ENCODE measurements around the gene PLCH1.

The PLCH1 gene

DNA sequence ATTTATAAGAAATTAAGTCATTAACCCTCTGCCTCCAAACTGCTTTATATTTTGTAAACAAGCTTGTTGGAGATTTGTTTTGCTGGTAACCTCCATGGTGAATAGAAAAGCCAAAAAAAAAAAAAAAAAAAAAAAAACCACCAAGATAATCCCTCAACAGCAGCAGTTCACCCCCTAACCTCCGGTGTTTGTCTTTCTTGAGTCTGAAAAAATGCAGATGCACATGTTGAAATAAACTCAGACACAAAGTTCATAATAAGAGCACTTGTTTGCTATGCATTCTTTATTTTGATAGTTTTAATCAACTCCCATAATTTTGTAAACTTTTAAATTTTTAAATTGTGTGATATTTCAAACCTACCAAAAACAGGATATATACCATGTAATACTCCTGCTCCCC, 1.8 kb upstream of the PLCH1 start:
- DNase-seq (ENCODE audit: low read depth): no peak

DNA sequence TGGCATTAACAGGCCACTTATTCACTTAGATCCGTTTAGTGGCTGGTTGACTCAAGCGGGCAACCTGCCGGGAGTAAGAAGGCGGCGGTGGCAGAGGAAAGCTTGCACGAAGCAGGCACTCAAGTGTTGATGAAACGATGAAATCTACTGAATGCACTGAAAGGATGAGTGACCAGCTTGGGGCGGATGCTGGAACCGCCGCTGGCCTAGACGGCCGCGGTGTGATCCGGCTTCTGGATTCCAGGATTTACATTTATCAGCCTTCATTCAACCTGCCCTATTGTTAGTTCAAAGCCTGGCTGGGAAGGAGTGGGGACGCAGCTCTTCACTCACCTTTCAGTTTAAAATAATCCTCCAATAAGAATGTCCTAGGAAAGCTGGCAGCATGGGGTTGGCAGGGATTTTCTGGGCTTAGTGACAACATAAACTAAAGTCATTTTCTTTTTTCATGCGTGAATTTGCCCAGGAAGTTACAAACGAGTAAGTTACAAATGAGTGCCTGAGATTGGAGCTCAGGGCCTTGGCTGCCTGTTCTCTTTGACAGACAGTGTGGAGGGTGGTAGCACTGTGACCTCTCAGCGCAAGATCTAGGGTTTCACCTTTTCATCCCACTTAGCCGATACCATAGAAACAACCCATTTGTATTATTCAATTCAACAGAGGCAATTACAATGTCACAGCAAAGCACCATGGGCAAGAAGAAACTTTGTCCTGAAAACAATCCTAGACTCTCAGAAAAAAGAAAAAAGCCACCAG, 1.1 kb upstream of the PLCH1 start:
- DNase-seq (ENCODE audit: low read depth): no peak

DNA sequence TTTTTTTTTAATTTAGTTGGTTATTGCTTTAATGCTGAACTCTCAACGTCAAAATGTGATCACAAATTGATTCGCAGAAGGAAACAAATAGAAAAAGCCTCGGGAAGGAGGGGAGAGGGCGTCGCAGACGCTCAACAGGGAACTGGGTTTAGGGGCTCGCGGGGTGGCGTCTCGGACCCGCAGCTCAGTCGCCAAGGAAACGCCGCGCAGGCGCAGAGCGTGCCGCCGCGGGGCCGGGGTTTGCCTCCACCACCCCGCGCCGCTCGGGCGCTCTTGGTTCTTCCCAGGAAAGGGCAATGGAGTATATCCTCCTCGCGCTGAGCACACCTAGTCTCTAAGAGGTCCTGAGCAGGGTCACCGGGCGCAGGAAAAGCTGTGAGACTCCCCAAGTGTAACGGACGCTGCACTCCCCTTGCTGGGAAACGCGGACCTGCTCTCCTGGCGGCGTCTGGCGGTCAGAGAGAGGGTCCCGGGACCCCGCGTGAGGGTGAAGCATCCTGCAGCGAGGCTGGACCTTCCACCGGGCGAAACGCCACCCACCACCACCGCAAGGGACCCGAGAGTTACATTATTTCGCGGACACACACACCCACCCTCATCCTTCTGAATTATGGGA, 753 bp downstream of the PLCH1 start:
- peak; percentile 13 for DNase-seq (ENCODE audit: low read depth)

- no peak for DNase-seq (ENCODE audit: low read depth)
Measured at GRCh38 chr3:155743606-155744005, 1.3 kb downstream of the PLCH1 start.

GRCh38 chr3:155742349-155742965, 2.4 kb downstream of the PLCH1 start:
- no peak for DNase-seq (ENCODE audit: low read depth)

- no peak for DNase-seq (ENCODE audit: low read depth)
Measured at GRCh38 chr3:155741603-155742002, 3.3 kb downstream of the PLCH1 start.

DNA sequence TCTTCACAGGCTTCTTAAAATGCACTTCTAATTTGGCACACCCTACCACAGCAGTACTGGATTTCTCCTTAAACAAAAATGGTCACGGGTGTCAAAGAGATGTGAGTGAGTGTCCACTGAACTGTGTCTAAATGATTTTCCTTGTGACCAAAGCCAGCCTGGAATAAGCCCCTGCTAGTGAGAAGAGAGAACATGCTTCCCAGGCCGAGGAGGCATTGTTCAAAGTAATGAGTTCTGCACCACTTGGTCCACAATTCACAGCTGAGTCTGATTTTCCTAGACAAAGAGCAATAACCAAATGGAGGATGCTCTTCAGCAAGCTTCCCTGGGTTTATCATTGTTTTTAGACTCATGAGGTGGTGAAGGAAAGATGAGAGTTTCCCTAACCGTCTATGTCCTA, 3.8 kb downstream of the PLCH1 start:
- DNase-seq (ENCODE audit: low read depth): no peak

GRCh38 chr3:155739154-155739553, 5.7 kb downstream of the PLCH1 start:
- DNase-seq (ENCODE audit: low read depth): no peak

GRCh38 chr3:155738580-155739076, 6.2 kb downstream of the PLCH1 start:
- DNase-seq (ENCODE audit: low read depth): no peak

DNA sequence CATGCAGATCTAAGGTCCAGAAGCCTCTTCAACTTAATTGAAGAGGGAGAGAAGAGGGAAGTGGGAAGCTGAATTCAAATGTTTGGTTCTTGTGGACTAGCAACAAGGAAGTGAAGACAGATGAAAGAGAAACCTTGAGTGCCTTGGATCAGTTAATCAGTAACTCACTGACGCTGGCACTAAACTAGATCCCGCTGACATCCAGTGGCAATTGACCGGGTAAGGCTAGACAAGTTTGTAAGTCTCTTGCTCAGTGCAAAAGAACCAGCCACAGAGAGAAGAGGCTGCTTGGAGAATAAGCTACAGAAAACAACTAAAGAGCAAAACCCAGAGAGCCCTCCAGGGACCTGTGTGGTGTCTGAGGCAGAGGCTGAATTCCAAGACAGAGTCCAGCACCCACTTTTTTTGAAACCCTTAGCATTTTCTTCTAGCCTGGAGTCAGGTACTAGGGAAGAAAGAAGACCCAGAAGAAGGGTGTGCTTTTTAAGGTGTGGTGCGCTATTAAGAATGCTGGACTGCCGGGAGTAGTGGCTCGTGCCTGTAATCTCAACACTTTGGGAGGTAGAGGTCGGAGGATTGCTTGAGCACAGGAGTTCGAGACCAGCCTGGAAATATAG, 6.9 kb downstream of the PLCH1 start:
- no peak for DNase-seq (ENCODE audit: low read depth)

GRCh38 chr3:155736381-155736780, 8.5 kb downstream of the PLCH1 start:
- DNase-seq (ENCODE audit: low read depth): no peak

DNA sequence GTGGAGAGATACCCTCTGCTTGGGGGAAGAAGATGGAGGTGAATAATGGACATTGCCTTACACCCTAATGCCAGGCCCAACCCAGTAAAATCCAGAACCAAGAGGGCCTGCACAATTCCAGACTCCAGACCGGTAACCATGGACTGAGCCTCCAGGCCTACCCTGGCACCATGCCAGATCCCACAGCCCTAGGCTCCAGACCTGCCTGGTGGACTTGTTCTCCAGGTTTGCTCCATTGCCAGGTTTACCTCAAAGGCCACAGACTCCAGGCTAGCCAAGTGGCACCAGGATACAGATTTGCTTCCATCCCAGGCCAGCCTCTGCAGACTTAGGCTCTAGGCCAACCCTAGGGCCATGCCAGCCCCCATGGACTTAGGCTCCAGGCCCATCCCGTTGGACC, 14.0 kb downstream of the PLCH1 start:
- DNase-seq (ENCODE audit: low read depth): no peak

GRCh38 chr3:155727836-155728235, 17.0 kb downstream of the PLCH1 start:
- no peak for DNase-seq (ENCODE audit: low read depth)

GRCh38 chr3:155714295-155714718, 30.6 kb downstream of the PLCH1 start:
- DNase-seq (ENCODE audit: low read depth): no peak

GRCh38 chr3:155712008-155712407, 32.9 kb downstream of the PLCH1 start:
- DNase-seq (ENCODE audit: low read depth): no peak

GRCh38 chr3:155704771-155705559, 39.9 kb downstream of the PLCH1 start:
- no peak for DNase-seq (ENCODE audit: low read depth)

GRCh38 chr3:155704061-155704460, 40.8 kb downstream of the PLCH1 start:
- DNase-seq (ENCODE audit: low read depth): no peak

GRCh38 chr3:155702745-155703591, 41.9 kb downstream of the PLCH1 start:
- DNase-seq (ENCODE audit: low read depth): no peak

GRCh38 chr3:155701882-155702465, 42.9 kb downstream of the PLCH1 start:
- no peak for DNase-seq (ENCODE audit: low read depth)

DNA sequence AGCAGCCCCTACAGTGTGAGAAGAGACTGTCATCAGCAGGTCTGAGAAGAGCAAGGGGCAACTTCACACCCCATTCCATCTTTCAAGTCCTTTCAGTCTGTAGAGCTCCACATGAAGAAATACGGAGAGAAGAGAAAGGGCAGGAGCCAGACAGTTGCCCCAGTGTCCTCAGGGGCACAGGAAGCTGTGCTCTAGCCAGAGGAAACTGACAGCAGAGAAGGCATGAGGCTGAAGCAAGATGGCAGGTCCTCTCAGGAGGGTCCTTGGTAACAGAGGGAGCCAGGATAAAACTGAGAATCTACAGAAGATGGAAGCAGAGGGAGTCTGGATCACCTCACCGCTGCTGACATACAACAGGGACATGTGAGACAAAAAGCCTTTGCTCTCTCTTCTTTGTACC, 47.3 kb downstream of the PLCH1 start:
- no peak for DNase-seq (ENCODE audit: low read depth)

GRCh38 chr3:155690921-155691320, 54.0 kb downstream of the PLCH1 start:
- DNase-seq (ENCODE audit: low read depth): no peak
